HFFc6 (cell line): ENCODE results near the gene TBC1D25. TPM values are rescaled to one million over a fixed set of nuclear protein-coding genes. Genes with fewer than 3 reads are reported as not detected.

Experiments
- DNase-seq: peaks from one replicate; pipeline ENCODE4 v3.0.0-alpha.2; 2018
- H3K27ac Mint-ChIP-seq: 2 replicates; pipeline ENCODE4 v1.8.0; 2020; ENCODE audit warnings: mild to moderate bottlenecking, mixed read lengths
- H3K27me3 Mint-ChIP-seq: 2 replicates; pipeline ENCODE4 v1.8.0; 2021; ENCODE audit warnings: mild to moderate bottlenecking, moderate library complexity, mixed read lengths; ENCODE audit not compliant: insufficient read depth
- H3K36me3 Mint-ChIP-seq: 2 replicates; pipeline ENCODE4 v1.8.0; 2021; ENCODE audit warnings: low read depth, mixed read lengths
- H3K4me1 Mint-ChIP-seq: 2 replicates; pipeline ENCODE4 v1.8.0; 2020; ENCODE audit warnings: low read depth, mixed read lengths
- H3K4me3 Mint-ChIP-seq: 2 replicates; pipeline ENCODE4 v1.8.0; 2020; ENCODE audit warnings: mild to moderate bottlenecking, moderate library complexity, mixed read lengths
- H3K9me3 Mint-ChIP-seq: 2 replicates; pipeline ENCODE4 v1.8.0; 2020; ENCODE audit warnings: mild to moderate bottlenecking, mixed read lengths
- total RNA-seq, 6 experiments: library from RNA; stranded (reverse); fragmentation: NEBNext Ultra II Directional; extraction: Animal tissue kit (Norgen Biotek cat#: 25700); gene quantifications; 2 replicates in 1 of 6; 3 replicates in 5 of 6; pipeline ENCODE4 v1.2.3, GENCODE V29; 2021
- TF ChIP-seq, protein P1 (sequence below): fragments of 200-600 bp; sonication (generic); IDR thresholded peaks from 2 replicates; pipeline ENCODE4 v1.5.0; 2021; ENCODE audit warnings: antibody characterized with exemption, mild to moderate bottlenecking

The TBC1D25 gene
- total RNA-seq, 6 experiments from 2014 or later: 13.0 to 15.3 (median 13.8) TPM

GRCh38 chrX:48560681-48561080 lies 21.2 kb downstream of the TBC1D25 start:
- no peak overlapping the region for H3K4me3 Mint-ChIP-seq
- peaks cover 5% of the 10 kb centered on the region for H3K4me1 Mint-ChIP-seq
- TF ChIP-seq, protein P1, sequence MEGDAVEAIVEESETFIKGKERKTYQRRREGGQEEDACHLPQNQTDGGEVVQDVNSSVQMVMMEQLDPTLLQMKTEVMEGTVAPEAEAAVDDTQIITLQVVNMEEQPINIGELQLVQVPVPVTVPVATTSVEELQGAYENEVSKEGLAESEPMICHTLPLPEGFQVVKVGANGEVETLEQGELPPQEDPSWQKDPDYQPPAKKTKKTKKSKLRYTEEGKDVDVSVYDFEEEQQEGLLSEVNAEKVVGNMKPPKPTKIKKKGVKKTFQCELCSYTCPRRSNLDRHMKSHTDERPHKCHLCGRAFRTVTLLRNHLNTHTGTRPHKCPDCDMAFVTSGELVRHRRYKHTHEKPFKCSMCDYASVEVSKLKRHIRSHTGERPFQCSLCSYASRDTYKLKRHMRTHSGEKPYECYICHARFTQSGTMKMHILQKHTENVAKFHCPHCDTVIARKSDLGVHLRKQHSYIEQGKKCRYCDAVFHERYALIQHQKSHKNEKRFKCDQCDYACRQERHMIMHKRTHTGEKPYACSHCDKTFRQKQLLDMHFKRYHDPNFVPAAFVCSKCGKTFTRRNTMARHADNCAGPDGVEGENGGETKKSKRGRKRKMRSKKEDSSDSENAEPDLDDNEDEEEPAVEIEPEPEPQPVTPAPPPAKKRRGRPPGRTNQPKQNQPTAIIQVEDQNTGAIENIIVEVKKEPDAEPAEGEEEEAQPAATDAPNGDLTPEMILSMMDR: no peak
- no peaks in the 10 kb centered on the region for H3K9me3 Mint-ChIP-seq
- H3K27ac Mint-ChIP-seq: no peak overlapping the region; the same call in 1 of the 2 replicates
- no peak for DNase-seq
- H3K36me3 Mint-ChIP-seq: no peaks in the 10 kb centered on the region; the same call in none of the 2 replicates
- peaks cover 1% of the 10 kb centered on the region; the same call in 1 of the 2 replicates for H3K27me3 Mint-ChIP-seq

- peak; percentile 53 for DNase-seq
- H3K27me3 Mint-ChIP-seq: peaks cover 2% of the 10 kb centered on the region; the same call in 1 of the 2 replicates
- TF ChIP-seq, protein P1: no peak
- H3K36me3 Mint-ChIP-seq: peaks cover 6% of the 10 kb centered on the region
- H3K9me3 Mint-ChIP-seq: no peaks in the 10 kb centered on the region
- peaks cover 8% of the 10 kb centered on the region for H3K4me1 Mint-ChIP-seq
- H3K4me3 Mint-ChIP-seq: no peak overlapping the region
- H3K27ac Mint-ChIP-seq: peak overlapping the region; percentile 68; the same call in 1 of the 2 replicates
Observed at GRCh38 chrX:48569958-48570357, 30.4 kb downstream of the TBC1D25 start.

- Mint-ChIP-seq H3K27ac (peak overlapping the region; percentile 100), H3K4me3 (peak overlapping the region; percentile 94), H3K9me3 (no peaks in the 10 kb centered on the region), H3K27me3 (peaks cover 5% of the 10 kb centered on the region), H3K36me3 (peaks cover 30% of the 10 kb centered on the region), H3K4me1 (peaks cover 18% of the 10 kb centered on the region)
- DNase-seq: no peak
- TF ChIP-seq, protein P1: no peak
Observed at GRCh38 chrX:48573690-48574269, 34.3 kb downstream of the TBC1D25 start.

DNA sequence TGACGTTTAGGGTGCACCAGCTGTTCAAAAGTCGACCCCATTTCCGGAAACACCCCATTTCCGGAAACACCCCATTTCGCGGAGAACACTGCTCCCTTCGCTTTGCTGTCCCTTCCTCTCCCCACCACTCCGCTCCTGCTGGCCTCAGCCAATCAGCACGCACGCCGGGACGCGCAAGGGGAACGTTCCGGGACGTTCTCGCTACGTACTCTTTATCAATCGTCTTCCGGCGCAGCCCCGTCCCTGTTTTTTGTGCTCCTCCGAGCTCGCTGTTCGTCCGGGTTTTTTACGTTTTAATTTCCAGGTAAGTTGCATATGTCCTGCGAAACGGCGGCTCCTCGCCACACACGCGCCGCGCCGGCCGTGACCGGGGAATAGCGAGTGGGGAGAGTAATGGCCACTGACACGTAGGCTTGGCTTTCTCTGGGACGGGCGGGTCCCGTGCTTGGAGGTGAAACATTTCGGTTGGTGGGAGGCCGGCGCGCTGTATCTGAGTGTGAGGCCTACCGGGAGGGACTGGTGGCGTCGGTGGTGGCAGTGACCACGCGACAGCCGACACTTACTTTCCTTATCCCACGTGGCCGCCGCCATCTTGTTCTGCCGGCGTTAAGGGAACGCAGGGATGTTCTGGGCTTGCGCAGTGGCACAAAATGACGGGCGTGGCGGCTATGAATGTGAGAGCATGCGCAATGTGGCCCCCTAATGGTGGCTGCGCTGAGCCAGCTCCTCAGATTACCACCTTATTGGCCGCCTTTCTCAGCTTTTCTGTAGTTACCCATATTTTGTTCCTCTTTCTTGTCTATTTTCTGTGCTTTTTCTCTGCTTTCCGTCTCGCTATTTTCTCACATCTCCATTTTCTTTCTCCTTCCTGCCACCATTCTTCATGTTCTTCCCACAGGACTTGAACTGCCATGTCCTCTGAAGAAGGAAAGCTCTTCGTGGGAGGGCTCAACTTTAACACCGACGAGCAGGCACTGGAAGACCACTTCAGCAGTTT lies 35.1 kb downstream of the TBC1D25 start, which contains the start of gene RBM3:
Gene RBM3 (plus strand): TSS at position 215 of the 997 bp plus-strand sequence. CDS start 697 bp downstream, at position 912.
- H3K27me3 Mint-ChIP-seq: peaks cover 5% of the 10 kb centered on the region
- H3K27ac Mint-ChIP-seq: peak within 1 kb of the TSS; percentile 100
- H3K9me3 Mint-ChIP-seq: no peaks in the 10 kb centered on the region
- peaks cover 23% of the 10 kb centered on the region for H3K4me1 Mint-ChIP-seq
- DNase-seq: peak; percentile 87
- peak within 1 kb of the TSS; percentile 94 for H3K4me3 Mint-ChIP-seq
- TF ChIP-seq, protein P1: peak; percentile 67
- H3K36me3 Mint-ChIP-seq: peaks cover 35% of the 10 kb centered on the region

DNA sequence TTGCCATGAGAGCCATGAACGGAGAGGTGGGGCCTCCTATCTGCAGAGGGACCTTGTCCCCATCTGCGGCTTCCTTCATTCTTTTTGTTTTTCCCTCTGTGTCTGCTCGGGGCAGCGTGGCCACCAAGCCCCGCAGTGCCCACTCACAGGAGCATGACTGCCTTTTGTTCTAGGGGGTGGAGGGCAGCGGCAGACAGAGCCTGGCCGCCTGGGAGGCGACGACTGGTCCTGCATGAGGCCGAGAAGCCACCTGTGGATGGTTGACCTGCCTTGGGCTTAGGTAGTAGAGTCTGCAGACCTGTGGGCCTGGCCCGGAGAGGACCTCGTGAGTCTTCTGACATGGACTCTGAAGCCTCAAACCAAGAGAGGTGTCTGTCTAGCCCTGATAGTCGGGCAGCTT lies 36.1 kb downstream of the TBC1D25 start:
- Mint-ChIP-seq H3K36me3 (peaks cover 41% of the 10 kb centered on the region), H3K4me3 (peak overlapping the region; percentile 94), H3K4me1 (peaks cover 30% of the 10 kb centered on the region), H3K9me3 (no peaks in the 10 kb centered on the region), H3K27ac (peak overlapping the region; percentile 100), H3K27me3 (peaks cover 7% of the 10 kb centered on the region)
- no peak for DNase-seq
- TF ChIP-seq, protein P1: no peak
